Measurements from ENCODE around the gene NUP210. TPM values are rescaled to one million over a fixed set of nuclear protein-coding genes. Genes with fewer than 3 reads are reported as not detected.
A peak's percentile ranks its signal among the peaks of the same experiment; 100 is the strongest.

NUP210 gene
- total RNA-seq, 1 experiment from 2014 or later = 8.4 TPM

DNA sequence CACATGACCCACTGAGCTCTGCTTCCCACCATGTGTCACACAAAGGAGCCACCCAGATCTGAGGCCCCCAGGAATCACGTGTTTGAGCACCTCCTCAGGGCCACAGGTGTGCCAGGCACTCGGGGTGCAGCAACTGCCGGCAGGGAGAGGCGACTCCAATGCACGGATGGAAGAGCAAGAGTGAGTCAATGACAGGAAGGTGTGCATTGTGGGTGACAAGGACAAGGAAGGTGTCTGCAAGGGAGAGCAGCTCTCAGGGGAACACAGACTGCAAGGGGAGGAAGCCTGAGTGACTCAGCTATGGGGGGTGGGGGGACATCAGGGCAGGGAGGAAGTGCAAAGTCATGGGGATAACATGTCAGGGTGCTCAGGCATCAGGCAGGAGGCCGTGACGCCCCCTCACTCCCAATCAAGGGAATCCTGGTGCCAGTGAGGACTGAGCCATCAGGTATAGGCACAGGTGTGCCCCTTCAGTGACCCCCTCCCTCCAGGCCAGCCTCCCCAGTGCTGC, 67.4 kb downstream of the NUP210 start:
- no peak overlapping the region for H3K4me3 Mint-ChIP-seq (ENCODE audit: unreplicated experiment)
- peaks cover 6% of the 10 kb centered on the region for H3K36me3 Mint-ChIP-seq (ENCODE audit: insufficient read depth, unreplicated experiment)
- no peaks in the 10 kb centered on the region for H3K27me3 Mint-ChIP-seq (ENCODE audit: insufficient read depth, unreplicated experiment)
- CTCF ChIA-PET = no interaction called here
- no peaks in the 10 kb centered on the region for H3K9me3 Mint-ChIP-seq (ENCODE audit: unreplicated experiment)
- POLR2A ChIA-PET = interaction anchor here (0.7 kb wide), 1 partner anchor 995 kb away, joined by 3 read pairs; no protein-coding TSS in a partner anchor
- H3K27ac Mint-ChIP-seq (ENCODE audit: low read depth, unreplicated experiment) = no peak overlapping the region
- no TSS peak for BruUV-seq (replicated peaks)
- DNase-seq (ENCODE audit: unreplicated experiment) = peak; percentile 3
- H3K4me1 Mint-ChIP-seq (ENCODE audit: insufficient read depth, unreplicated experiment) = no peaks in the 10 kb centered on the region
- TF ChIP-seq, protein P1, sequence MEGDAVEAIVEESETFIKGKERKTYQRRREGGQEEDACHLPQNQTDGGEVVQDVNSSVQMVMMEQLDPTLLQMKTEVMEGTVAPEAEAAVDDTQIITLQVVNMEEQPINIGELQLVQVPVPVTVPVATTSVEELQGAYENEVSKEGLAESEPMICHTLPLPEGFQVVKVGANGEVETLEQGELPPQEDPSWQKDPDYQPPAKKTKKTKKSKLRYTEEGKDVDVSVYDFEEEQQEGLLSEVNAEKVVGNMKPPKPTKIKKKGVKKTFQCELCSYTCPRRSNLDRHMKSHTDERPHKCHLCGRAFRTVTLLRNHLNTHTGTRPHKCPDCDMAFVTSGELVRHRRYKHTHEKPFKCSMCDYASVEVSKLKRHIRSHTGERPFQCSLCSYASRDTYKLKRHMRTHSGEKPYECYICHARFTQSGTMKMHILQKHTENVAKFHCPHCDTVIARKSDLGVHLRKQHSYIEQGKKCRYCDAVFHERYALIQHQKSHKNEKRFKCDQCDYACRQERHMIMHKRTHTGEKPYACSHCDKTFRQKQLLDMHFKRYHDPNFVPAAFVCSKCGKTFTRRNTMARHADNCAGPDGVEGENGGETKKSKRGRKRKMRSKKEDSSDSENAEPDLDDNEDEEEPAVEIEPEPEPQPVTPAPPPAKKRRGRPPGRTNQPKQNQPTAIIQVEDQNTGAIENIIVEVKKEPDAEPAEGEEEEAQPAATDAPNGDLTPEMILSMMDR (IDR thresholded peaks at IDR 0.05; ENCODE audit: unreplicated experiment) = no peak
- intact Hi-C loops (cut with micrococcal nuclease) = no loop called here

DNA sequence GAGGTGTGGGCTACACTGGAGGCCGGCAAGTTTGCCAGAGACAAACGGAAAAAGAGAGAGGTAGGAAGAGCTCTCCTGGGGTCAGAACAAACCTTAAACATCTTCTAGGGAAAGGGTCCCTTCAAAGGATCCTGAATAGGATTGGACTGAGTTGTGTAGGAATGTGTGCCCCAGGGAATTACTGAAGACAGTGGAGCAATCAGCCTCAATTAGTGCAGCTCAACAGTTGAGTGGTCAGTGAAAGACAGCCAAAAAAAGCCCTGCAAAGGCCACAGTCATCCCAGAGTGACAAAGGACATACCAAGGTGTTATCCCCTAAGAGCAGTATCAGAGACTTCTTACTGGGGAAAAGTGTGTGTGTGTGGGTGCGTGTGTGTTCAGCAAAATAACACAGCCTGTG, 70.3 kb downstream of the NUP210 start:
- no peak overlapping the region for H3K27ac Mint-ChIP-seq (ENCODE audit: low read depth, unreplicated experiment)
- DNase-seq (ENCODE audit: unreplicated experiment) = no peak
- POLR2A ChIA-PET = interaction anchor here (0.6 to 1.1 kb wide), 2 partner anchors 16 to 770 kb away, joined by 3 read pairs; no protein-coding TSS in a partner anchor
- TF ChIP-seq, protein P1 (IDR thresholded peaks at IDR 0.05; ENCODE audit: unreplicated experiment) = no peak
- H3K27me3 Mint-ChIP-seq (ENCODE audit: insufficient read depth, unreplicated experiment) = no peaks in the 10 kb centered on the region
- H3K9me3 Mint-ChIP-seq (ENCODE audit: unreplicated experiment) = no peaks in the 10 kb centered on the region
- H3K36me3 Mint-ChIP-seq (ENCODE audit: insufficient read depth, unreplicated experiment) = no peaks in the 10 kb centered on the region
- H3K4me1 Mint-ChIP-seq (ENCODE audit: insufficient read depth, unreplicated experiment) = no peaks in the 10 kb centered on the region
- CTCF ChIA-PET = interaction anchor here (1.1 kb wide), 1 partner anchor 33 kb away, joined by 4 read pairs; no protein-coding TSS in a partner anchor
- BruUV-seq (replicated peaks) = no TSS peak
- intact Hi-C loops (cut with micrococcal nuclease) = no loop called here
- H3K4me3 Mint-ChIP-seq (ENCODE audit: unreplicated experiment) = no peak overlapping the region

DNA sequence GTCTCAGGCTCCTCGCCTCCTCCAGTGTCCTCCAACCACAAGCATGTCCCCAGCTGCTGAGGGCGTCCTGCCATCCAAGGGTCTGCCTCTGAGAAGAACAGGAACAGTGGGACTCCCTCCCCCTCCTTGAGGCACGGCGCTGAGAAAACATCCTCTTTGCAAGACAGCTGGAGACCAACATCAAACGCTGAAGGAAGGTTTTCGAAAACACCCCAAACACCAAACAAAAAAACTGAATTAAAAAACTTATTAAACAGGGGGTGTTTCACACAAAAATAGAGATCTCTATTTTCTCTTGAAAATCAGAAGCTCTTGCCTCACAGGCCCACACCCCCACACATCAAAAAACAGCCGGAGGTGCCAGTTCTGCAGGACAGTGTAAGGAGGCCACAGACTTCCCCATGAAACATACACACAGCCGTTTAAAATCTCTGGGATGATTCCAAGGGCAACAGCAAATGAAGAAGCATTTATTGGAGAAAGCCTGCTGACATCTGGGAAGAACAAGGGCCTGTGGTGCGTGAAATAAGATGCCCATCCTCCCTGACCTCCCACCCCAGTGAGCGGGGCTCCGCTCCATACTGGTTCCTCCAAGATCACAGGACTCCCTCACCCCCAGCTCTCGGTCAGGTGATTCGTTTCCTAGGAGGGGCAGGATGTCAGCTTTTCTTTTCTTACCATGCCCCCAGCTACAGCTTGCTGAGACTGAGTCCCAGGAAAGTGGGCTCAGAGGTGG, 71.3 kb downstream of the NUP210 start:
- ChIA-PET CTCF (interaction anchor here (1.1 to 1.2 kb wide), 2 partner anchors 34 to 119 kb away, joined by 3 to 4 read pairs; no protein-coding TSS in a partner anchor), POLR2A (interaction anchor here (0.7 to 1.1 kb wide), 2 partner anchors 17 to 168 kb away, joined by 3 read pairs; no protein-coding TSS in a partner anchor)
- no peaks in the 10 kb centered on the region for H3K36me3 Mint-ChIP-seq (ENCODE audit: insufficient read depth, unreplicated experiment)
- intact Hi-C loops (cut with micrococcal nuclease) = no loop called here
- TF ChIP-seq, protein P1 (IDR thresholded peaks at IDR 0.05; ENCODE audit: unreplicated experiment) = no peak
- no peak overlapping the region for H3K27ac Mint-ChIP-seq (ENCODE audit: low read depth, unreplicated experiment)
- H3K9me3 Mint-ChIP-seq (ENCODE audit: unreplicated experiment) = no peaks in the 10 kb centered on the region
- BruUV-seq (replicated peaks) = no TSS peak
- no peak overlapping the region for H3K4me3 Mint-ChIP-seq (ENCODE audit: unreplicated experiment)
- no peaks in the 10 kb centered on the region for H3K27me3 Mint-ChIP-seq (ENCODE audit: insufficient read depth, unreplicated experiment)
- no peak for DNase-seq (ENCODE audit: unreplicated experiment)
- no peaks in the 10 kb centered on the region for H3K4me1 Mint-ChIP-seq (ENCODE audit: insufficient read depth, unreplicated experiment)

DNA sequence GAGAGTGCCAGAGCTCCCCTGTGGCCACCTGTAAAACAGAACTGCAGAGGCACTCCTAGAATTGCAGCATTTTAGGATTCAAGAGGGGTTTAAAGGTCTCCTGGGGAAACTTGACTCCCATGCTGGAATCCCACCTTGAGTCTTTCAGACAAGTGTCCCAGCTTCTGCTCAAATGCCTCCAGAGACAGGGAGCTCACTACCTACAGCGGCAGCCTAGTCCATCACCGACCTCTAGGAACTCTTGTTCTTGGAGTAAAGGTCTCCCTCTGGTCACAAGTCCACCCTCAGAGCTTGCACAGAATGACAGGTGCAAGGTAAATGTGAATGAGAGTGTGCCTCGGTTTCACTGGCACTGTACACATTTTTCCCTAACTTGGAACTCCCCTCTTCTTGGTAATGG, 72.0 kb downstream of the NUP210 start:
- no peak for DNase-seq (ENCODE audit: unreplicated experiment)
- no peaks in the 10 kb centered on the region for H3K4me1 Mint-ChIP-seq (ENCODE audit: insufficient read depth, unreplicated experiment)
- no peaks in the 10 kb centered on the region for H3K9me3 Mint-ChIP-seq (ENCODE audit: unreplicated experiment)
- no peak overlapping the region for H3K27ac Mint-ChIP-seq (ENCODE audit: low read depth, unreplicated experiment)
- ChIA-PET CTCF (interaction anchor here (1.2 kb wide), 1 partner anchor 119 kb away, joined by 3 read pairs; no protein-coding TSS in a partner anchor), POLR2A (interaction anchor here (0.7 kb wide), 1 partner anchor 169 kb away, joined by 3 read pairs; no protein-coding TSS in a partner anchor)
- intact Hi-C loops (cut with micrococcal nuclease) = no loop called here
- no peaks in the 10 kb centered on the region for H3K27me3 Mint-ChIP-seq (ENCODE audit: insufficient read depth, unreplicated experiment)
- H3K4me3 Mint-ChIP-seq (ENCODE audit: unreplicated experiment) = no peak overlapping the region
- TF ChIP-seq, protein P1 (IDR thresholded peaks at IDR 0.05; ENCODE audit: unreplicated experiment) = no peak
- BruUV-seq (replicated peaks) = no TSS peak
- no peaks in the 10 kb centered on the region for H3K36me3 Mint-ChIP-seq (ENCODE audit: insufficient read depth, unreplicated experiment)

Data from MCF 10A (cell line).